HG03039 (cell line): ENCODE measurements around the gene CAMSAP2.

Source experiments
- ATAC-seq: cut with Tn5 transposase; IDR thresholded peaks from one replicate; pipeline ENCODE4 v1.9.1; 2021; ENCODE audit warnings: mild to moderate bottlenecking, moderate library complexity; ENCODE audit not compliant: unreplicated experiment

CAMSAP2 gene

DNA sequence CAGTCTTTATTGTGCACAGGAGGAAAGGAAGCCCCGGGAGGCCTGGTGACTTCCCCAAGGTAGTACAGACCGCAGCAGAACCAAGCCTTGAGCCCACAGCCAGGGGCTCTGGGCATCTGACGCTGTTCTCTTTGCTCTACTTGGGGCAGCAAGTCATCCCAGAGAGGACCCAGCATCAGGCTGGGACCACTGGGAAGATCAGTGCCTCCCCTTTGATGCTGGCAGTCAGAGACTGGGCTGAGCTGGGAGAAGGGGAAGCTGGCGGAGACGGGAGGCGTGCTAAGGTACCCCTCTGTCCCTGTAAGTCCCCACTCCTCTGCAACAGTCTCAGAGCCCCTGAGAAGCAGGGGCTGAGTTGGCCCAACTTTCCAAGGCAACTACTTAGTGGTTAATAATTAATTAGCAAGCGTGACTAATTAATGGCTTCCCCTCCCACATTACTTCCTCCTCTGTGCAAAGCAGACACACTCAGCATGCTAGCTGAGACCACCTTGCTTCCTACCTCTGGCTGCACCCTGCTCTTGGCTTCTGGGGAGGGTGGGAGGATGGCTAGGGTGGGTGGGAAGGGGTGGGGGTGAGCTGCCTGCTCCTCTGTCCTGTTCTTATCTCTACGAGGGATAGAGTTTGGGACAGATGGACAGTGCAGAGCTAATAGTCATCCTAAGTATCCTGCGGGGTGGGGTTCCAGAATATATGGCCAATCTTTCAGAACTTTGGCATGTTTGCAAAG, 157.3 kb downstream of the CAMSAP2 start:
- ATAC-seq = no peak

DNA sequence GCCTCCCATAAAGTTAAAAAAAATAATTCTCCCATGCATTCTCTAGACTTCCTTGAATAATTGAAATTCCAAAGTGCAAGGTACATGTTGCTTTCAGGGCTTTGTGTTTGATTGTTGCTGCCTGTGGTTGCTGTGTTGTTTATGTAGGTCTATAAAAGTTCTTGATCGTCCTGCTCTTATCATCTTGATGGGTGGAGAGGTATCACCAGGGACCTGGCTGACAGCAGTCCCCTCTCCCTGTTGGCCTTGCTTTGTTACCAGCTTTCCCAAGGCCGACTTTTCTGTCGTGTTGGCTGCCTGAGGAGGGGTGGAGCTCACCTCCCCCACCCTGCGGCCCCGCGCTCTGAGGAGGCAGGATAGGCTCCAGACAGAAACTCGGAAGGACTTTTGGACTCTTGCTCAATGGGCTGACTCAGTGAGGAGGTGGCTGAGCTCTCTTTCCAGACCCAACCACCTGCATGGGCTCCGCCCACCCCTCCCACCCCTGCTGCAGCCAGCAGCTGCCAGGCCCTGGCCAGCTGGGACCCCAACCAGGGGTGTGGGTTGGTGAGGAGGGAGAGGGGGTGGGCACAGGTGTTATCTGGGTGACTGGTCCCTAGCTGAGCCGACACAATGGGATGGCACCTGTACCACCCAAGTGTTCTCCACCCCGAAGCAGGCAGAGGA, 158.0 kb downstream of the CAMSAP2 start:
- no peak for ATAC-seq

DNA sequence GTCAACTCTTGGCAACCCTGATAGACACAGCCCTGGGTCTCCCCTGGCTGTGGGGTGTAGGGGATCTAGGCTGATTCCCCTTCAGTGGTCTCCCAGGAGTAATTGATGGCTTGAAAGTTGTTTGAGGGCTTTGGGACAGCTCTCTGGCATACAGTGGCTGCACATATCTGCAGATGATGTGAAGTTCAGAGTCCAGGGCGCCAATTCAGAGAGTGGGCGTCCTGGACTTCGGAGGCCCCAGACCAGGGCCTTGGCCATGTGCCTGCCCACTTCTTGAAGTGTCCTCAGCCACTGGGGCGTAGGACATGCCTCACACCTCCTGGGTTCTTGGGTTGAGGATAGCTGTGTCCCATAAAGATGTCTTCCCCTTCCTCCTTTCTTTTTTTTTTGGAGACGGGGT, 158.6 kb downstream of the CAMSAP2 start:
- ATAC-seq = no peak

DNA sequence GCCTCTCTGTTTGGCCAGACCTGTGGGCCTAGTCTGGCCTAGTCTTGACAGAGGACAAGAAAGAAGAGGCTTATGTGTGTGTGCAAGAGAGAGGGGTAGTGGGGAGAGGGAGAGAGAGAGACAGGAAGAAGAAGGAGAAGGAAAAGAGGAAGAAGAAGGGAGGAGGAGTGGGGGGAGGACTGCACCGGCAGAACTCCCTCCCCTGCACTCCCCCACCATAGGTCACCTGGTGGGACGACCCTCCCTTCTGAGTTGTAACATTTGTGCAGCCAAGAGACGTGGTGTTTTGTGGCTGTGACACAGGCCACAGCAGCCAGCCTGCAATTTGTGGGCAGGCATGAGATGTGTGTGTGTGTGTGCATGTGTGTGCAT, 160.3 kb downstream of the CAMSAP2 start:
- no peak for ATAC-seq

DNA sequence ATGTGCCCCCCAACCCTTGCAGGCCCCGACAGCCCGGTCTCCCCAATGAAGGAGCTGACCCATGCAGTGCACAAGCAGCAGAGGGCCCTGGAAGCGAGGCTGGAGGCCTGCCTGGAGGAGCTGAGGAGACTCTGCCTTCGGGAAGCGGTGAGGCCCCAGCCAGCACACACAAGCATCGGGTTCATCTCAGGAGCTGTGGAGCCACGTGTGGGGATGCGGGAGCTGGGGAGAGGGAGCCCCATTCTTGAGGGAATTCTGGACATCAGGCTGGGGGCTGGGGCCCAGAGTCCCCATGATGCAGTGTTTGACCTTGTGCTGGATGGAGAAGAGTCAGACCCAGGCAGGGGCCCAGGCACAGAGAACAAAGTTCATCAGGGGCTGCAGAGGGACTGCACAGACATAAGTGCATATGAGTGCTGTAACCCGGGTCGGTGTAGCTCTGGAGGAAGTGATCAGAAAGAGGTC, 160.8 kb downstream of the CAMSAP2 start:
- no peak for ATAC-seq

DNA sequence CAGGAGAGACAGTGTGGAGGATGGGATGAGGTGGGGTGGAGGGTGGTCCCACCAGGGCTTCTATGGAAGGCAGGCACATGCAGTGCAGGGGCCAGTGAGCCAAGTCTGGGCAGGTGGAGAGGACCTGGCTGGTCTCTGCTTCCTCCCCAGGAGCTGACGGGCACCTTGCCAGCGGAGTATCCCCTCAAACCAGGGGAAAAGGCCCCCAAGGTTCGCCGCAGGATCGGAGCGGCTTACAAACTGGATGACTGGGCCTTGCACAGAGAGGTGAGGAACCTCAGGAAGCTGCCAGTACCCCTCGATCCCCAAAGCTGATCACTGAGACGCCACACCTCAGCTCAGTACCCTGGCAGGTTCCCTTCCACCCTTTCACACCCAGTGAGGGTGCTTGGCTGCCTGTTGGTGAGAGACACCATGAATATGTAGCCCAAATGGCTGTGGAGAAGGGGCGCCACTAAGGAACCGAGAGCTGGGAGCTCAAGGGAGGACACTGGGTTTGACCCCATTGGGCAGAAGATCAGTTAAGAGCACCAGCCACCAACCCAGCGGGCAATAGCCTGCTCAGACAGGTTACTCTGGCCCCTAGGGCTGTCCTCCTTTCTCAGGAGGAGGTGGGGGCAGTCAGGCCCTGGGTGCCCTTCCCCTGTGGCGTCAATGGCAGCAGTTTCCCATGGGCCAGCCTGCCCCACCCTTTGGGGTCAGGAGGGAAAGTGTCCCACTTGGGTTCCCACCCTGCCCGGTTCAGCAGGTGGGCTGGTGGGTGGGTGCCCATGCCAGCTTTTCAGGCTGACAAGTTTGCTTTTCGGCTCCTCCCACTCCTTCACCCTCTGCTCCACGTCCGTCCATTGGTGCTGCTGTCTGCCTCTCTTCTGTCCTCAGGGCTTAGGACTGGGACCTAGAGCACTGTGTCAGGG, 161.5 kb downstream of the CAMSAP2 start:
- no peak for ATAC-seq

DNA sequence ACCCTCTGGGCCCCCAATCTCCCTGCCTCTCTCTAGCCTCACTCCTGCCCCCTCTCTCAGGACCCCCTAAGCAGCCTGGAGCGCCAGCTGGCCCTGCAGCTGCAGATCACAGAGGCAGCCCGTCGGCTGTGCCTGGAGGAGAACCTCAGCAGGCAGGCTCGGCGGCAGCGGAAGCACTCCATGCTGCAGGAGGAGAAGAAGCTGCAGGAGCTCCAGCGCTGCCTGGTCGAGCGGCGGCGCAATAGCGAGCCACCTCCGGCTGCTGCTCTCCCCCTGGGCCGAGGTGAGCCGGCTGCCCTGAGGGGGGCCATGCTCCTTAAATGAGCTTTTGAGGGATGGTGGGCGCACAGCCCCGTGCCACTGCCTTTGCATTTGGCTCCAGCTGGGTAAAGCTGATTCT, 162.2 kb downstream of the CAMSAP2 start:
- ATAC-seq = no peak

DNA sequence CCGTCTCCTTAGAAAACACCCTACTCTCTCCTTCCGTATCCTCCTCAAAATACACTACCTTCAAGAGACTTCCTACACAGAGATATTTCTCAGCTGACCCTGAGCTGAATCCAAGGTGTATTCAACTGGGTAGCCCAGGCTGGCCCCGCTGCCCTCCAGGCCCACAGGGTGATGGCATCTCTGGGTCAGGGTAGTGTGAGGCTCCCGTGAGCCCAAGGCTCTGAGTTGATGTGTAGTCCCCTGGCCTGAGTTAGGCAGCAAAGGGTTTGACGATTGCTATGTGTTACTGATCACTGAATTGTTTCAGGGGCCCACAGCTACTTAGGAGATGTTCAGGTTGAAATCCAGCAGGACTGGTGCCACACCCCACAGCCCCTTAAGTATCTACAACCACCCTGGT, 162.7 kb downstream of the CAMSAP2 start:
- no peak for ATAC-seq

DNA sequence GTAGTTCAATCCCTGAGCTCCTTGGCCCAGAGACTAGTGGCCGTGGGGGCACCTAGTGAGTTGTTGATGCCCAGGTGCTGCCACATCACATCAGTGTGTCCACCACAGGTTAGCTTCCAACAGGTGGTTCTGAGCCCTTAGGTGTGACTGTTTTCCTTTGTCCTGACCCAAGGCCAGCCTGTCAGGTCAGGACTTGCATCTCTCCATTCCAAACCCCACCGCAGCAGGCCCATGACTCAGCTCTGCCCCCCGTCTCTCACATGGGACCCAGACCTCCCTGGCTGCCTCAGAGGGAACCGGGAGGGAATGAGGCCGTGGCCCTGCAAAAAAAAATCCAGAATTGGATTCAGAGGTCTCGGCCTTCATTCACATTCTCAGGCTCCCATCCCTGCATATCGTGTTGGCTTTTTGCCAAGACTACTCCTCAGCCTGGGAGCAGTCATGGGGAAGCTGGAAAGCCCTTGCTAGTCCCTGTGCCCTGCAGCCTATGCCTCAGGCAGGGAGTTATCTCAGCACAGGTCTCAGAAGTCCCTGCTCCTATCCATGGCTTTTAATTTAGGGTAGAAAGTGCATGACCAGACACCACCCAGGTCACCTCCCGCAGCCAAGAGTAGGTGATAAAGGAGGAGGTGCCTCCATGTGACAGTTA, 163.2 kb downstream of the CAMSAP2 start:
- ATAC-seq = no peak

DNA sequence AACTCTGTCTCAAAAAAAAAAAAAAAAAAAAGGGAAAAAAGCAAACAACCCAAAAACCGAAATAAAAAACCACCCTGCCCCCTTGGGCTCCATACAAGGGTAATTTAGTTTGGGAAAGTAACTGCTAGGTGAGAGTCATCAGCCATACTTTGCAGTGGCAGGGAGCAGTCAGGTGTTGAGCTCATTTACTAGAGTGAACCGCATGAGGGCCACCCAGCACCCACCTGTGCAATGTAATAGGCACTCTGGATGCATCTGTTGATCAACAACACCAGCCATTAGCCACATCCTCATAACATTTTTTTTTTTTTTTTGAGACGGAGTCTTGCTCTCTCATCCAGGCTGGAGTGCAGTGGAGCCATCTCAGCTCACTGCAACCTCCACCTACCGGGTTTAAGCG, 165.1 kb downstream of the CAMSAP2 start:
- no peak for ATAC-seq

DNA sequence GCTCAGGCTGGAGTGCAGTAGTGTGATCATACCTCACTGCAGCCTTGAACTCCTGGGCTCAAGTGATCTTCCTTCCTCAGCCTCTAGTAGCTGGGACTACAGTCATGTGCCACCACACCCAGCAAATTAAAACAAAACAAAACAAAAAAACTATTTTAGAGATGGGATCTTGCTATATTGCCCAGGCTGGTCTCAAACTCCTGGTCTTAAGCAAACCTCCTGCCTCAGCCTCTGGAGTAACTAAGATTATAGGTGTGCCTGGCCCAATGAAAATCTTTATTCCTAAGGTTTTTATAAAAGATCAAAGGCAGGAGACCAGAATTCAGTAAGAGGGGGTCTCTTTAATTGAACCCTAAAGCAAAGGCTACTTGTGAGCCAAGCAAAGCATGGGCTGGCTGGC, 166.1 kb downstream of the CAMSAP2 start:
- no peak for ATAC-seq

DNA sequence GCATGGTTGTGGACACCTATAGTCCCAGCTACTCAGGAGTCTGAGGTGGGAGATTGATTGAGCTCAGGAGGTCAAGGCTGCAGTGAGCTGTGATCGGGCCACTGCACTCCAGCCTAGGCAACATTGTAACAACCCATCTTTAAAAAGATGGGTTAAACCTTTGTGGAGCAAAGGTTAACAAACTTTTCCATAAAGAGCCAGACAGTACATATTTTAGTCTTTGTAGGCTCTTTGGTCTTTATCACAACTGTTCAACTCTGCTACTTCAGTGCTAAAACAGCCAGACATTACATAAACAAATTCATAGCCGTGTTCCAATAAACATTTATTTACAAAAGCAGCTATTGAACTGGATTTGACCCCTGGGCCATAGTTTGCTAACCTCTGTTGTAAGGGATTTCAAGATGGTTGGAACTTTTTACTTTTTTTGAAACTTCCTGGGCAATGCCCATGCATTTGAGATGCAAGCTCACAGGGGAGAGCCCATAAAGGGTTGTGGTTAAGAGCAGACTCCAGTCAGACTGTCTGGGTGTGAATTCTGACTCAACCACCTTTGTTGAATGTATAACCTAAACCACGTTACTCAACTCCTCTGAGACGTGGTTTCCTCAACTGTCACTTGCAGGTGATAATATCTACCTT, 166.8 kb downstream of the CAMSAP2 start:
- ATAC-seq = no peak

DNA sequence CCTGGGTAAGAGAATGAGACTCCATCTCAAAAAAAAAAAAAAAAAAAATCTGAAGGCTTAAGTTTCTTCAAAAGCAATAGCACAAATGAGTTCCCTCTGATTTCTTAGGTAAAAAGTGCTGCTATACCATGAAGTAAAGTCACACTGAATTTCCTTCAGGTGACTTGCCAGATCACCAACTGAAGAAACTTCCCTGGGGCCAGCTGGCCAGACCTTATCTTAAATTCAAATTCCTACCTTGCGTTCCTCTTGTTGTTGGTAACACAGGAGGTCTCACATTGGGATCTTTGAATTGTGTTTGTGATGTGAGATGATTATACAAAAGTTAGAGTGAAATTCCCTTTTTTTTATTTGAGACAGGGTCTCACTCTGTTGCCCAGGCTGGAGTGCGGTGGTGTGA, 167.8 kb downstream of the CAMSAP2 start:
- no peak for ATAC-seq

DNA sequence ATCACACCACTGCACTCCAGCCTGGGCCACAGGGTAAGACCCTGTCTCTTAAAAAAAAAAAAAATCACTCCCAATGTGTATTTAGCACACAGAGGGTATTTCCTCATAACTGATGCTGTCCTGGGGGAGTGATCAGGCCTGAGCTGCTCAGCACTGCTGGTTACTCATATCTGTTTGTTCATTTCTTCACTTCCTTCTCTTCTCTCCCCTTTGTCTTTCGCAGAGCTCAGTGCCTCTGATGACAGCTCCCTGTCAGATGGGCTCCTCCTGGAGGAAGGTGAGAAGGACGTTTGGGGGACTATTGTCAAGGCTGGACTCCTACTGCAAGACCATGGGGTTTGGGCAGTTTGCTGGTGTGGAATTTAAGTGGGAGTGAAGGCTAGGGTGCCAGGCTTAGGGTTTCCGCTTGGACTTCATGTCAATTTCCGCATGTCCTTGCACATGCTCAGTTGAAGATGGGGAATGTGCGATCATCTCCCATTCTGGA, 169.0 kb downstream of the CAMSAP2 start:
- peak; percentile 58 for ATAC-seq

DNA sequence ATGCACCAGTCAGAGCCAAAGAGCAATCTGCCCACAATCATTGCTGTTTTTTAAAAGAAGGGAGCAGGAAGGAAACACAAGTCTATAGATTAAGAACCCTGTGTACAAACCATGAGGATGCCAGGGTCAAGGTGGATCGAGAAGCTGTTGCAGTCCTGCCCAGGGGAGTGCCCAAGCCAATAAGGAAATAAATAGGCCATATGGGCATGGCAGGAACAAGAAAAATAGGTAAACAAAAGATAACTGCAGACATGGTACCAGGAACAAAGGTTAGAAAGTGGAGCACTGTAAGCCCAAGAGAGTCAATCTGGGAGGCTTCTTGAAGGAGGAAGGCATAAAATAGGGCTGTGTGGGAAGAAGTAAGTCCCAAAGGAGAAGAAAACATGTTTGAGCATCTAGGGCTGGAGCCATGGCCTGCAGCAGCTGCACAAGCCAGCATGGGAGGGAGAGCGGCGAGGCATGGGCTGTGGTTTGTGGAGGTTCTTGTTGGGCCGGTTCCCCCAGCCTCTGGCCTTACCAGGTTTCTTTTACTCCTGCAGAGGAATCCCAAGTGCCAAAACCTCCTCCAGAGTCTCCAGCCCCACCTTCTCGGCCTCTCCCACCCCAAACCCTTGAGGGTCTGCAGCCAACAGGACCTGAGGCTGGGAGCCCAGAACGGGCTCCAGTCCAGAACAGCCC, 169.6 kb downstream of the CAMSAP2 start:
- ATAC-seq = no peak

DNA sequence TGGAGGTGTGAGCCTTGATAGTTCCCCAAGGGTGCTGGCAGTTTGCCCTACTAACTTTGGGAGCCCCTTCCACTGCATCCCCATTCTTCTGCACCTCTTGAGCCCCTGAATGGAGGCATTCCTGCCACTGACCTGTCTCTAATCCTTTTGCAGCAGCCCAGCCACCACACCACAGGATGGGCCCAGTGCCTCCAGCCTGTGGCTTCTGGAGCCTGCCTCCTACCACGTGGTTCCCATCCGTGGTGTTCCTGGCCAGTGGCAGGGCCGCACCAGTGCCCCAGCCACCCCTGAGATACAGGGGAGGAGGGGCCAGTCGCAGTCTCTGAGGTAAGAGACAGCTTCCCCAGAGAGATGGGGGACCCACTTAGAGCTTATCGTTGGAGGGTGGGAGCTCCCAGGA, 170.4 kb downstream of the CAMSAP2 start:
- ATAC-seq = no peak

DNA sequence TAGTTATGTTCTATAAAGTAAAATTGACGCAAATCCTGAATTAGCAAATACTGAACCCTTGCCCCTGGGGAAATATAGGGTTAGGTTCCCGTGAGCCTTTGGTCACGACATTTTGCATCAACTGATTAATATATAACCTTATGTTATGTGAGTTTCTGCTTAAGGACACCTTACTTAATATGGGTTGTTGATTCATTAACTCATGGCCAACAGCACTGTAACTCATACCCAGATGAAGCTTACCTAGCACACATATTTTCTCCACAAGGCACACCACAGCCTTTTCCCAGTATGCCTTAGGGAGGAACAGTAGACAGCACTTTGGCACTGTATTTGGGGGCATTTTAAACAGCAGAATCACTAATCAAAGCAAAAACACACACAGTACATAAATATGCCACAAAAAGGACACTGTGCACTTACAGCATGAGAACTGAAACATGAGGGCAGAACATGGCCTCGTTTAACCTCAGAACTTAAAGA, 171.1 kb downstream of the CAMSAP2 start:
- ATAC-seq = no peak
